Measurements from ENCODE around the gene GALC. TPM values are rescaled to one million over a fixed set of nuclear protein-coding genes. Genes with fewer than 3 reads are reported as not detected.

GALC gene
- total RNA-seq, 1 donor from 2014 or later = 47.4 TPM

DNA sequence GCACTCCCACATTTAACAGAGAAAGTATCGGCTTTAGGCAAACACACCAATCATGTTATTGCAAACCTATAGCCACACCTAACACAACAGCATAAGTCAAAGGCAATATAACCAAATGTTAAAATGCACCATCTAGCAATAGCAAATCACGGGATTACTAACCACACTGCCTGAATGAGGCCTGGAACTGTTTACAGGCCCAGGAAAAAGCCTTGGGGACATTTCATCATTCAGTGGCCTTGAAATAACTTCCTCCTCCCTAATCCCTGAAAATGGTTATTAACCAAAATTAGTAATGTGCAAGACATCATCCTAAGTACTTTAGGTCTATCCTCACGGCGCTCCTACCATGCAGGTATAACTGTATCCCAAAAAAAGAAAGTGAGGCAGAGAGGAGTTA, 2.3 kb downstream of the GALC start:
- peaks cover 9% of the 10 kb centered on the region for H3K36me3 ChIP-seq
- H3K9me3 ChIP-seq = no peaks in the 10 kb centered on the region
- no peaks in the 10 kb centered on the region for H3K27me3 ChIP-seq
- H3K27ac ChIP-seq = peak overlapping the region; percentile 96
- intact Hi-C loops (cut with DNase I) = no loop called here
- H3K4me3 ChIP-seq = no peak overlapping the region
- TF ChIP-seq, protein P1, sequence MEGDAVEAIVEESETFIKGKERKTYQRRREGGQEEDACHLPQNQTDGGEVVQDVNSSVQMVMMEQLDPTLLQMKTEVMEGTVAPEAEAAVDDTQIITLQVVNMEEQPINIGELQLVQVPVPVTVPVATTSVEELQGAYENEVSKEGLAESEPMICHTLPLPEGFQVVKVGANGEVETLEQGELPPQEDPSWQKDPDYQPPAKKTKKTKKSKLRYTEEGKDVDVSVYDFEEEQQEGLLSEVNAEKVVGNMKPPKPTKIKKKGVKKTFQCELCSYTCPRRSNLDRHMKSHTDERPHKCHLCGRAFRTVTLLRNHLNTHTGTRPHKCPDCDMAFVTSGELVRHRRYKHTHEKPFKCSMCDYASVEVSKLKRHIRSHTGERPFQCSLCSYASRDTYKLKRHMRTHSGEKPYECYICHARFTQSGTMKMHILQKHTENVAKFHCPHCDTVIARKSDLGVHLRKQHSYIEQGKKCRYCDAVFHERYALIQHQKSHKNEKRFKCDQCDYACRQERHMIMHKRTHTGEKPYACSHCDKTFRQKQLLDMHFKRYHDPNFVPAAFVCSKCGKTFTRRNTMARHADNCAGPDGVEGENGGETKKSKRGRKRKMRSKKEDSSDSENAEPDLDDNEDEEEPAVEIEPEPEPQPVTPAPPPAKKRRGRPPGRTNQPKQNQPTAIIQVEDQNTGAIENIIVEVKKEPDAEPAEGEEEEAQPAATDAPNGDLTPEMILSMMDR (IDR thresholded peaks at IDR 0.05) = no peak
- peaks cover 13% of the 10 kb centered on the region for H3K4me1 ChIP-seq
- ATAC-seq (no peak), DNase-seq (no peak)

DNA sequence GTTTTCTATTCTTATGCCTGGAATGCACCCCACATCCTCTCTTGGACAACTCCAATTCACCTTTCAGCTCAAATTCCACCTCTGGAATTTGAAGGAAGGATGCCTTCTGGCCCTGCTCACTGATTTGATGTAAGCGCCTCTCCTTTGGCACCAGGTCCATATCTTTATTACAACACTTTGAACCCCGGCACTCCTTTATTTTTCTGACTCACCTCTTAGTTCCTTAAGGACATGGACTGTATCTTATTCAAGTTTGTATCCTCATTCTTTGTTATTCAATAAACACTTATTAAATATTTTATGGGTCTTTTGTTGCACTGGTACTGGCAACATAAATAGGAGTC, 3.1 kb downstream of the GALC start:
- DNase-seq (no peak), ATAC-seq (no peak)
- TF ChIP-seq, protein P1 (IDR thresholded peaks at IDR 0.05) = no peak
- no peaks in the 10 kb centered on the region for H3K9me3 ChIP-seq
- no peak overlapping the region for H3K27ac ChIP-seq
- no peak overlapping the region for H3K4me3 ChIP-seq
- intact Hi-C loops (cut with DNase I) = no loop called here
- H3K27me3 ChIP-seq = no peaks in the 10 kb centered on the region
- peaks cover 11% of the 10 kb centered on the region for H3K36me3 ChIP-seq
- H3K4me1 ChIP-seq = peaks cover 13% of the 10 kb centered on the region

DNA sequence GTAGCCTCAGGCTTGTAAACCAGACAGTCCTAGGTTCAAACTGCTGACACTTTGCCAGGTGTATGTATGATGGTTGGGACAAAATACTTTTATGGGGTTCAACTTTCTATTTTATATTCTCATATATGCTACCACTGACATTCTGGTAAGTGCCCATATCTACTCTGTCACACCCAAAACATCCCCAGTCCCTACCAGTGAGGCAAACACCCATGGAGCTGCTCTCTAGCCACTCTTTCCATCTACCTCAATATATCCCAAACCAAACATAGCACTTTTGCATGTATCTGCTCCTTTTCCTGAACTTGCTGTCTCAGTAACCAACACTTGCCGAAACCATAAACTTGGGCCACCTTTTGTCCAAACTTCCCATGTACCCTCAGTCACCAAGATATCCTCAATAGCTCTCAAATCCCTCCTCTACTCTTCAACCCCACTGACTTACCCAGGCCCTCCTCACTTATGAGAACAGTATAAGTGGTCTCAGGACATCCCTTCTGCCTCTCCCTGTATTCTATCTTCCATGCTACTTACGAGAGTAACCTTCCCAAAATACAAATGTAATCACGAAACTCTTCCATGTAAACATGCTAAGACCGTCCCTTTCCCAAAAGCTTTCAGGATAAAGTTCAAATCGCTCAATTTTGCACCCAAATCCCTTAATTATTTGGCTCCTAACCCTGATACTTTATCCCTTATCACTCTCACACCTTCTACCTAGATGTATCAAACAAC, 3.6 kb downstream of the GALC start:
- Histone ChIP-seq H3K4me3 (no peak overlapping the region), H3K9me3 (no peaks in the 10 kb centered on the region), H3K4me1 (peaks cover 13% of the 10 kb centered on the region), H3K36me3 (peaks cover 16% of the 10 kb centered on the region), H3K27ac (no peak overlapping the region), H3K27me3 (no peaks in the 10 kb centered on the region)
- TF ChIP-seq, protein P1 (IDR thresholded peaks at IDR 0.05) = no peak
- intact Hi-C loops (cut with DNase I) = no loop called here
- ATAC-seq (no peak), DNase-seq (no peak)

DNA sequence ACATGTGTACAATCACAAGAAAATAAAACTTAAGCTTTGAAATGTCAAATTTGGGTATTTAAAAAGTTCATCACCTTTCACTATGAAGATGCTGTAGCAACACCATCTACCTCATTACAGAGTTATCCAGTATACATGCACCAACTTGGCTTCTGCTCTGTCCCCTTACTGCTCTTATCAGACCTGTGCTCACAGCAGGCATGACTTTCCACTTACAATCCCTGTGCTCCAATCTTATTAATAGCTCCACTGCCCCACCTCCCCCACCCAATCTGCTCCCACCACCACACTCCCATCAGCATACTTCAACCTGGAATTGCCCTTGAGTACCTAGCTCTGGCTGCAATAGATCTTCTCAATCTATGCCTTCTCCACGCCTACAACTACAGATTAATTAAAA, 13.3 kb downstream of the GALC start:
- Histone ChIP-seq H3K9me3 (no peaks in the 10 kb centered on the region), H3K27me3 (no peaks in the 10 kb centered on the region), H3K4me3 (no peak overlapping the region), H3K27ac (no peak overlapping the region), H3K4me1 (no peaks in the 10 kb centered on the region), H3K36me3 (peaks cover 58% of the 10 kb centered on the region)
- intact Hi-C loops (cut with DNase I) = no loop called here
- TF ChIP-seq, protein P1 (IDR thresholded peaks at IDR 0.05) = no peak
- no peak for ATAC-seq
- no peak for DNase-seq

DNA sequence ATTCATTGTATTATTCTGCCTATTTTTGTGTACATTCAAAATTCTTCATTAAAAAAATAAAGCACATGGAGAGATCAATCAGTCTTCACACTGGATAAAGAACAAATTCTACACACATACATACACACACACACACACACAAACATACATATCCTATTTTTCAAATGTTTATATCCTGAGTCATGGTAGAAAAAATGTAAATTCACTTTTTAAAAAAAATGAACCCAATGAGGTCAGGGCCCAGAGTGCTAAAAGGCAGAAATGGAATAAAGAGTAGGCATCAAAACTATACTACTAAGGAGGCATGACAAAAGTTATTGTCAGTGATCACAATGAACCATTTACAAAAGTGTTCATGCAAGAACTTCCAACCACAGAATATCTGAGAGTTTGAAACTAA, 17.3 kb downstream of the GALC start:
- H3K4me3 ChIP-seq = no peak overlapping the region

More for the DNA sequence above, 17.3 kb downstream of the GALC start:
- Histone ChIP-seq H3K27ac (no peak overlapping the region), H3K9me3 (no peaks in the 10 kb centered on the region), H3K27me3 (no peaks in the 10 kb centered on the region), H3K36me3 (peaks cover 46% of the 10 kb centered on the region), H3K4me1 (no peaks in the 10 kb centered on the region)
- intact Hi-C loops (cut with DNase I) = no loop called here
- DNase-seq = no peak
- TF ChIP-seq, protein P1 (IDR thresholded peaks at IDR 0.05) = no peak
- ATAC-seq = no peak
